ENCODE measurements around the gene GGA1. TPM values are rescaled to one million over a fixed set of nuclear protein-coding genes. Genes with fewer than 3 reads are reported as not detected.

The GGA1 gene
- total and polyA plus RNA-seq, 9 of the 15 experiments (the other 6 are each of a cell fraction or from before 2014, with no cell fraction given), result 1.5 to 69.5 (median 31.6) TPM

DNA sequence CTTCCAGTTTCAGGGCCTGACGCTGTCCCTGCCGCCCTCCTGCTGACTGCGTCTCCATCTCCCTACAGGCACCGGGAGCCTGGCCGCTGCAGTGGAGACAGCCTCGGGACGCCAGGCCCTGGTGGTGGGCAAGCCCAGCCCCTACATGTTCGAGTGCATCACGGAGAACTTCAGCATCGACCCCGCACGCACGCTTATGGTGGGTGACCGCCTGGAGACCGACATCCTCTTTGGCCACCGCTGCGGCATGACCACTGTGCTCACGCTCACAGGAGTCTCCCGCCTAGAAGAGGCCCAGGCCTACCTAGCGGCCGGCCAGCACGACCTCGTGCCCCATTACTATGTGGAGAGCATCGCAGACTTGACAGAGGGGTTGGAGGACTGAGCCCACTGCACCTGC lies 56.9 kb downstream of the GGA1 start:
- intact Hi-C loops (cut with micrococcal nuclease), result no loop called here
- POLR2A ChIA-PET, result no interaction called here
- Histone ChIP-seq H3K27ac (ENCODE audit: extremely low read depth, low read depth, low read length) (no peak overlapping the region), H4K20me1 (replicated peaks; ENCODE audit: control insufficient read depth, insufficient read depth, low read length) (peaks cover 11% of the 10 kb centered on the region), H3K9ac (ENCODE audit: insufficient read depth in 1 of 2, low read depth in 2 of 2, low read length in 2 of 2) (no peak overlapping the region; a peak in 1 of 4 replicates), H3K4me3 (no peak overlapping the region), H3K4me1 (replicated peaks in 1 of 2; ENCODE audit: control insufficient read depth in 2 of 2, insufficient read depth in 2 of 2, low read length in 2 of 2) (peaks cover 12 to 22% of the 10 kb centered on the region in 2 experiments; a peak in 4 of 5 replicates), H3K4me2 (ENCODE audit: insufficient read depth, low read length) (no peak overlapping the region), H3K27me3 (ENCODE audit: control insufficient read depth in 2 of 2, insufficient read depth in 2 of 2, low read length in 2 of 2) (no peaks in the 10 kb centered on the region), H2AFZ (ENCODE audit: low read depth, low read length) (no peak overlapping the region), H3K79me2 (ENCODE audit: control insufficient read depth, insufficient read depth, low read length) (peaks cover 49% of the 10 kb centered on the region), H3K9me3 (replicated peaks; ENCODE audit: control insufficient read depth, insufficient read depth, low read depth, low read length) (no peaks in the 10 kb centered on the region), H3K9me1 (ENCODE audit: control insufficient read depth, insufficient read depth, low read length) (no peaks in the 10 kb centered on the region), H3K36me3 (ENCODE audit: control insufficient read depth, insufficient read depth, low read length) (peaks cover 50% of the 10 kb centered on the region; the same call in 2 of the 3 replicates)
- ATAC-seq, result no peak
- FAIRE-seq, result no peak
- CTCF ChIA-PET (ENCODE audit: low intra/inter-chr PET ratio), result no interaction called here
- TF ChIP-seq POLR2G (IDR thresholded peaks at IDR 0.05; ENCODE audit: low read depth, low read length) (peak; percentile 63), STAT5A (IDR thresholded peaks at IDR 0.05; ENCODE audit: borderline replicate concordance, low read length) (no peak), RBFOX2 (IDR thresholded peaks at IDR 0.05; ENCODE audit: low read depth, low read length) (0 out of 2 replicates have a peak, but pooled peaks have one; percentile 41), ZSCAN32 (CRISPR knock-in tag; IDR thresholded peaks at IDR 0.05) (no peak), ILK (tag; IDR thresholded peaks at IDR 0.05; ENCODE audit: borderline replicate concordance, low read depth) (no peak), ZNF277 (CRISPR knock-in tag; IDR thresholded peaks at IDR 0.05; ENCODE audit: borderline replicate concordance) (no peak)
- in situ Hi-C loops (cut with MboI), result no loop called here
- 95% methylated on average over 14 of the region's 24 CpGs for WGBS (ENCODE audit: insufficient coverage, low coverage, missing lambda C conversion rate)
- DNase-seq (ENCODE audit: extremely low read depth in 1 of 4, low spot score in 3 of 4), result peak in 1 of 4 experiments; percentile 2
- no TSS peak for BruUV-seq (replicated peaks)

Measured in K562 (cell line).